Measurements from ENCODE around the gene HMCN1.

HMCN1 gene

GRCh38 chr1:186212568-186213224 is 478.5 kb downstream of the HMCN1 start:
- peak; percentile 61 for DNase-seq

GRCh38 chr1:186213225-186213607 is 479.0 kb downstream of the HMCN1 start:
- DNase-seq: no peak

- DNase-seq: no peak
These were observed 480.6 kb downstream of the HMCN1 start for GRCh38 chr1:186214791-186215190.

GRCh38 chr1:186215636-186216035 is 481.4 kb downstream of the HMCN1 start:
- no peak for DNase-seq

GRCh38 chr1:186218654-186219352 is 484.6 kb downstream of the HMCN1 start:
- DNase-seq: no peak

- DNase-seq: no peak
These were observed 485.9 kb downstream of the HMCN1 start for GRCh38 chr1:186220067-186220466.

- DNase-seq: no peak
These were observed 486.7 kb downstream of the HMCN1 start for GRCh38 chr1:186220911-186221310.

GRCh38 chr1:186225096-186225495 is 490.9 kb downstream of the HMCN1 start:
- DNase-seq: no peak

GRCh38 chr1:186228749-186229148 is 494.6 kb downstream of the HMCN1 start:
- no peak for DNase-seq

GRCh38 chr1:186231861-186232436 is 497.8 kb downstream of the HMCN1 start:
- DNase-seq: no peak

- no peak for DNase-seq
These were observed 500.9 kb downstream of the HMCN1 start for GRCh38 chr1:186234976-186235686.

GRCh38 chr1:186235696-186236095 is 501.5 kb downstream of the HMCN1 start:
- DNase-seq: no peak

- no peak for DNase-seq
These were observed 502.7 kb downstream of the HMCN1 start for GRCh38 chr1:186236921-186237320.

- no peak for DNase-seq
These were observed 505.0 kb downstream of the HMCN1 start for GRCh38 chr1:186239171-186239570.

- DNase-seq: no peak
These were observed 506.2 kb downstream of the HMCN1 start for GRCh38 chr1:186240436-186240835.
